Transverse colon (tissue), 4 donors: Measurements from ENCODE around the gene ANKRD33B. TPM values are rescaled to one million over a fixed set of nuclear protein-coding genes. Genes with fewer than 3 reads are reported as not detected.
"Not testable (repeated sequence)": the region's sequence is repeated elsewhere in the genome, so short reads cannot be mapped to it uniquely, and the experiment has no call there.

Experiments
- DNase-seq: peaks from one replicate; pipeline ENCODE4 v3.0.0-alpha.2; 2019
- H3K27ac ChIP-seq, 4 donors: fragments of 200-600 bp; sonication (generic); 2 replicates each; pipeline ENCODE4 v1.5.1; 2016 to 2018; ENCODE audit warnings: inconsistent platforms in 4 of 4
- H3K27me3 ChIP-seq: fragments of 200-600 bp; sonication (generic); 2 replicates; pipeline ENCODE4 v1.5.1; 2017; ENCODE audit warnings: inconsistent platforms
- H3K36me3 ChIP-seq, 4 donors: fragments of 200-600 bp; sonication (generic); 2 replicates each; pipeline ENCODE4 v1.5.1; 2017 to 2019; ENCODE audit warnings: inconsistent platforms in 4 of 4
- H3K4me1 ChIP-seq, 4 donors: fragments of 200-600 bp; sonication (generic); 2 replicates each; pipeline ENCODE4 v1.5.1; 2017 to 2020; ENCODE audit warnings: inconsistent platforms in 4 of 4
- H3K4me3 ChIP-seq, 4 donors: fragments of 200-600 bp; sonication (generic); 1 replicate in 1 of 4; 2 replicates in 3 of 4; pipeline versions ENCODE4 v1.5.1 to v1.6.1; 2017 to 2019; ENCODE audit warnings: inconsistent platforms in 4 of 4
- H3K9me3 ChIP-seq, 2 donors: fragments of 200-600 bp; sonication (generic); 2 replicates each; pipeline ENCODE4 v1.5.1; 2017 to 2019; ENCODE audit warnings: inconsistent platforms in 2 of 2
- EP300 ChIP-seq: sonication (generic); formaldehyde crosslinking; IDR thresholded peaks from one replicate; pipeline ENCODE4 v1.6.1; 2017; ENCODE audit warnings: antibody characterized with exemption, low read depth
- POLR2A ChIP-seq: fragments of 450-650 bp; IDR thresholded peaks from one replicate; pipeline ENCODE4 v1.6.1; 2016; ENCODE audit warnings: antibody characterized with exemption, mild to moderate bottlenecking, moderate library complexity
- POLR2AphosphoS5 ChIP-seq, 3 donors: sonication (generic); formaldehyde crosslinking; IDR thresholded peaks; one replicate each; pipeline ENCODE4 v1.6.1; 2016; ENCODE audit warnings: antibody characterized with exemption in 3 of 3
- WGBS, 2 donors: methylation state at CpG; one replicate each; pipeline ENCODE4 v1.1.5; 2018; ENCODE audit warnings: low coverage in 1 of 2; 5-methylcytosine and 5-hydroxymethylcytosine counted together
- in situ Hi-C, 4 donors: fragments of 200-750 bp; cut with MboI; loops; one replicate each; pipeline versions ENCODE4 v1.15.0 to v1.15.1; 2017; ENCODE audit warnings: low sequenced_read_pairs in 3 of 4, low pct_ligation_motif_present in 1 of 4, low pct_unique_long_range_greater_than_20kb in 1 of 4
- intact Hi-C: fragments of 100-400 bp; cut with DNase I; formaldehyde crosslinking; loops from one replicate; pipeline ENCODE4 v1.15.1; 2023; ENCODE audit warnings: low total_unique reads
- total RNA-seq, 4 donors: library from RNA; depleted of rRNA; stranded (reverse); fragments of >200 nt; gene quantifications; one replicate each; pipeline ENCODE4 v1.1.0, GENCODE V29; 2016
- TF ChIP-seq, protein P1 (sequence below), 5 experiments: fragments of 200-600 bp in 3 of 5; fragments of 450-650 bp in 2 of 5; sonication (generic) in 3 of 5; IDR thresholded peaks; 1 replicate in 2 of 5; 2 replicates in 3 of 5; pipeline ENCODE4 v1.5.1; 2016 to 2017; ENCODE audit warnings: antibody characterized with exemption in 5 of 5, inconsistent platforms in 3 of 5, mild to moderate bottlenecking in 2 of 5, moderate library complexity in 1 of 5

Gene ANKRD33B
- total RNA-seq, 4 donors from 2014 or later, result 0.20 to 3.2 (median 1.4) TPM

GRCh38 chr5:10635867-10636350 lies 72.0 kb downstream of the ANKRD33B start:
- in situ Hi-C loops, result loop anchor here in 3 of 4 donors (25.0 kb wide), 1 partner anchor 349 kb away; no protein-coding TSS in a partner anchor
- H3K27me3 ChIP-seq, result no peaks in the 10 kb centered on the region

DNA sequence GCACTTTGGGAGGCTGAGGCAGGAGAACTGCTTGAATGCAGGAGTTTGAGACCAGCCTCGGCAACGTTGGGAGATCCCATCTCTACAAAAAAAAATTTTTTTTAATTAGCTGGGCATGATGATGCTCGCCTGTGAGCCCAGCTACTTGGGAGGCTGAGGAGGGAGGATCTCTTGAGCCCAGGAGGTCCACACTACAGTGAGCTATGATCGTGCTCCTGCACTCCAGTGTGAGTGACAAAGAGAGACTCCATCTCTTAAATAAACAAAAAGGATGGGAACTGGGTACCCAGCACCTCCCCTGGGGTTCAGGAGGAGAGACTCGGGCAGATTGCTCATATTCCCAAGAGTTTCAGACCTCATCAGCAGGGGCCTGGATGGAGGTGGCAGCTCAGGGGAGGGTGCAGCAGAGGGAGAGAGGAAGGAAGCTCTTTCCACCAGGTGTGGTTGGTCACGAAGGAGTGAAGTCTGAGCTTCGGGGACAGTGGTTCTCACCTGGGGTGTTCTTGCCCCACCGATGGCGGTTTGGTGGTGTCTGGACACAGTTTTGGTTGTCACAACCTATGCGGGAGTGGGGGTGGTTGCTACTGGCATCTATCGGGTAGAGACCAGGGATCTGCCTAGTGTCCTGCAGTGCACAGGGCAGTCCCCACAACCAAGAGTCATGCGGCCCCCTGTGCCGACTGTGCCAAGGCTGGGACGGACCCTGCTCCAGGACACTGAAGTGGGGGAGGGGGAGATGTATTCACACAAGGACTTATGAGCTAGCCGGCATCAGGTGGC lies 72.7 kb downstream of the ANKRD33B start:
- 47 to 73% methylated on average over 2 to 15 of the region's 15 CpGs for WGBS, 2 donors

More at GRCh38 chr5:10635867-10636350, 72.0 kb downstream of the ANKRD33B start:
- 60 to 83% methylated on average over 3 to 11 of the region's 11 CpGs for WGBS, 2 donors
- no peaks in the 10 kb centered on the region for H3K9me3 ChIP-seq
- H3K4me3 ChIP-seq, result no peak overlapping the region
- no peak for DNase-seq
- no peak overlapping the region for H3K27ac ChIP-seq
- intact Hi-C loops, result loop anchor here (10.0 kb wide), 1 partner anchor 341 kb away; no protein-coding TSS in a partner anchor
- TF ChIP-seq, protein P1, sequence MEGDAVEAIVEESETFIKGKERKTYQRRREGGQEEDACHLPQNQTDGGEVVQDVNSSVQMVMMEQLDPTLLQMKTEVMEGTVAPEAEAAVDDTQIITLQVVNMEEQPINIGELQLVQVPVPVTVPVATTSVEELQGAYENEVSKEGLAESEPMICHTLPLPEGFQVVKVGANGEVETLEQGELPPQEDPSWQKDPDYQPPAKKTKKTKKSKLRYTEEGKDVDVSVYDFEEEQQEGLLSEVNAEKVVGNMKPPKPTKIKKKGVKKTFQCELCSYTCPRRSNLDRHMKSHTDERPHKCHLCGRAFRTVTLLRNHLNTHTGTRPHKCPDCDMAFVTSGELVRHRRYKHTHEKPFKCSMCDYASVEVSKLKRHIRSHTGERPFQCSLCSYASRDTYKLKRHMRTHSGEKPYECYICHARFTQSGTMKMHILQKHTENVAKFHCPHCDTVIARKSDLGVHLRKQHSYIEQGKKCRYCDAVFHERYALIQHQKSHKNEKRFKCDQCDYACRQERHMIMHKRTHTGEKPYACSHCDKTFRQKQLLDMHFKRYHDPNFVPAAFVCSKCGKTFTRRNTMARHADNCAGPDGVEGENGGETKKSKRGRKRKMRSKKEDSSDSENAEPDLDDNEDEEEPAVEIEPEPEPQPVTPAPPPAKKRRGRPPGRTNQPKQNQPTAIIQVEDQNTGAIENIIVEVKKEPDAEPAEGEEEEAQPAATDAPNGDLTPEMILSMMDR (IDR thresholded peaks at IDR 0.05), result no peak
- TF ChIP-seq POLR2A (no peak), EP300 (no peak), POLR2AphosphoS5 (IDR thresholded peaks at IDR 0.05) (no peak)
- peaks cover 0 to 19% (median 5%) of the 10 kb centered on the region in 4 donors for H3K4me1 ChIP-seq
- H3K36me3 ChIP-seq, result no peaks in the 10 kb centered on the region

GRCh38 chr5:10637944-10638343 lies 74.1 kb downstream of the ANKRD33B start:
- 0 to 76% methylated on average over 1 to 10 of the region's 10 CpGs for WGBS, 2 donors
- intact Hi-C loops, result loop anchor here (10.0 kb wide), 1 partner anchor 343 kb away; no protein-coding TSS in a partner anchor

More for the DNA sequence above, 72.7 kb downstream of the ANKRD33B start:
- TF ChIP-seq POLR2A (no peak), POLR2AphosphoS5 (IDR thresholded peaks at IDR 0.05) (no peak), EP300 (no peak)
- TF ChIP-seq, protein P1 (IDR thresholded peaks at IDR 0.05), result no peak
- no peaks in the 10 kb centered on the region for H3K9me3 ChIP-seq
- in situ Hi-C loops, result loop anchor here in 3 of 4 donors (25.0 kb wide), 1 partner anchor 349 kb away; no protein-coding TSS in a partner anchor
- no peak for DNase-seq
- no peaks in the 10 kb centered on the region for H3K27me3 ChIP-seq
- H3K4me3 ChIP-seq, result no peak overlapping the region
- no peaks in the 10 kb centered on the region for H3K36me3 ChIP-seq
- peaks cover 0 to 19% (median 5%) of the 10 kb centered on the region in 4 donors for H3K4me1 ChIP-seq
- intact Hi-C loops, result loop anchor here (10.0 kb wide), 1 partner anchor 342 kb away; no protein-coding TSS in a partner anchor
- no peak overlapping the region for H3K27ac ChIP-seq

GRCh38 chr5:10638723-10639122 lies 74.9 kb downstream of the ANKRD33B start:
- not testable (repeated sequence) for H3K27ac ChIP-seq, H3K36me3 ChIP-seq, H3K4me3 ChIP-seq, H3K27me3 ChIP-seq, DNase-seq, H3K9me3 ChIP-seq
- WGBS, 2 donors, result 75 to 79% methylated on average over 7 to 19 of the region's 48 CpGs
- in situ Hi-C loops (loop anchor here in 3 of 4 donors (25.0 kb wide), 1 partner anchor 351 kb away; no protein-coding TSS in a partner anchor), intact Hi-C loops (loop anchor here (10.0 kb wide), 1 partner anchor 344 kb away; no protein-coding TSS in a partner anchor)
- H3K4me1 ChIP-seq, result peaks cover 0 to 12% (median 3%) of the 10 kb centered on the region in 4 donors

More at GRCh38 chr5:10637944-10638343, 74.1 kb downstream of the ANKRD33B start:
- in situ Hi-C loops, result loop anchor here in 3 of 4 donors (25.0 kb wide), 1 partner anchor 351 kb away; no protein-coding TSS in a partner anchor
- Histone ChIP-seq H3K4me1 (peaks cover 0 to 19% (median 5%) of the 10 kb centered on the region in 4 donors), H3K36me3 (no peaks in the 10 kb centered on the region), H3K27me3 (no peaks in the 10 kb centered on the region), H3K4me3 (no peak overlapping the region), H3K27ac (no peak overlapping the region), H3K9me3 (no peaks in the 10 kb centered on the region)
- no peak for DNase-seq
- no peak for TF ChIP-seq EP300
- TF ChIP-seq, protein P1 (IDR thresholded peaks at IDR 0.05), result no peak
- TF ChIP-seq POLR2A, result no peak
- TF ChIP-seq POLR2AphosphoS5 (IDR thresholded peaks at IDR 0.05), result no peak
